HCT116 (cell line): ENCODE measurements around the gene ENOX1. TPM values are rescaled to one million over a fixed set of nuclear protein-coding genes. Genes with fewer than 3 reads are reported as not detected.

Experiments
- ATAC-seq: fragments of 200-7000 bp; cut with Tn5 transposase; 2 replicates; pipeline ENCODE4 v1.9.1; 2020; ENCODE audit warnings: mild to moderate bottlenecking, moderate library complexity
- BruUV-seq: library from RNA; stranded (reverse); fragments of 400-500 nt; replicated peaks from 2 replicates; lab custom pipeline; 2021; lab: Mats Ljungman, UMichigan
- CTCF ChIA-PET: fragments of 300-600 bp; sonication (Branson Sonifier 250); formaldehyde crosslinking; loops from one replicate; lab custom pipeline; 2021; ENCODE audit warnings: antibody characterized with exemption; lab: Charles Lee
- POLR2A ChIA-PET: fragments of 300-600, 350-600 bp; sonication (Branson Sonifier 250); formaldehyde crosslinking; loops from one replicate; lab custom pipeline; 2021; ENCODE audit warnings: antibody characterized with exemption; lab: Charles Lee
- RAD21 ChIA-PET, 2 experiments: fragments of 300-600 bp; sonication (Branson Sonifier 250); formaldehyde crosslinking; loops; one replicate each; lab custom pipeline; 2023; ENCODE audit warnings: low total read pairs in 2 of 2; ENCODE audit not compliant: uncharacterized antibody in 2 of 2, unreplicated experiment in 2 of 2, low non-redundant PET in 1 of 2; lab: Charles Lee
- DNase-seq: peaks from one replicate; pipeline ENCODE4 v3.0.0-alpha.2; 2010; ENCODE audit warnings: low read depth, low spot score
- H2AFZ ChIP-seq: fragments of 200-600 bp; shearing (Covaris generic), sonication (generic); 2 replicates; pipeline ENCODE4 v1.6.1; 2017; ENCODE audit warnings: low read depth, mixed run types, mixed read lengths, antibody characterized with exemption, low read length; ENCODE audit not compliant: poor library complexity, severe bottlenecking
- H3K27ac ChIP-seq: 2 replicates; pipeline ENCODE4 v1.5.1; 2012; ENCODE audit warnings: low read depth, low read length
- H3K27me3 ChIP-seq: fragments of 200-600 bp; sonication (generic); 2 replicates; pipeline ENCODE4 v1.6.1; 2016; ENCODE audit warnings: mixed run types, low read length, mixed read lengths; ENCODE audit not compliant: insufficient read depth
- H3K36me3 ChIP-seq, 2 experiments: fragments of 200-500 bp in 1 of 2; fragments of 200-600 bp in 1 of 2; sonication (Bioruptor generic) in 1 of 2; sonication (generic) in 1 of 2; 2 replicates each; pipeline versions ENCODE4 v1.5.1 to v1.6.1; 2014 to 2016; ENCODE audit warnings: low read length in 2 of 2, inconsistent platforms in 1 of 2, mixed read lengths in 1 of 2, mixed run types in 1 of 2; ENCODE audit not compliant: insufficient read depth in 2 of 2, control insufficient read depth in 1 of 2
- H3K4me1 ChIP-seq, 2 experiments: fragments of 200-600 bp in 1 of 2; sonication (generic) in 1 of 2; 2 replicates each; pipeline versions ENCODE4 v1.5.1 to v1.6.1; 2012 to 2017; ENCODE audit warnings: low read length in 2 of 2, inconsistent platforms in 1 of 2, mild to moderate bottlenecking in 1 of 2, mixed read lengths in 1 of 2, mixed run types in 1 of 2, moderate library complexity in 1 of 2; ENCODE audit not compliant: insufficient read depth in 2 of 2, control insufficient read depth in 1 of 2
- H3K4me2 ChIP-seq: fragments of 200-600 bp; sonication (generic); 2 replicates; pipeline ENCODE4 v1.6.1; 2017; ENCODE audit warnings: mixed run types, low read length, mixed read lengths
- H3K4me3 ChIP-seq, 2 experiments: fragments of 200-600 bp in 1 of 2; sonication (generic) in 1 of 2; replicated peaks in 1 of 2; 2 replicates each; pipeline ENCODE4 v1.5.1; 2011 to 2016; ENCODE audit warnings: low read length in 2 of 2, control low read depth in 1 of 2, low read depth in 1 of 2, mild to moderate bottlenecking in 1 of 2, mixed read lengths in 1 of 2, mixed run types in 1 of 2
- H3K79me2 ChIP-seq: fragments of 200-600 bp; sonication (generic); 2 replicates; pipeline ENCODE4 v1.6.1; 2017; ENCODE audit warnings: mild to moderate bottlenecking, mixed run types, low read length, moderate library complexity, mixed read lengths; ENCODE audit not compliant: insufficient read depth
- H3K9ac ChIP-seq: fragments of 200-600 bp; sonication (generic); 2 replicates; pipeline ENCODE4 v1.6.1; 2016; ENCODE audit warnings: low read length, mixed read lengths
- H3K9me2 ChIP-seq: fragments of 200-600 bp; sonication (generic), shearing (Covaris generic); 2 replicates; pipeline ENCODE4 v1.6.1; 2017; ENCODE audit warnings: mixed run types, mild to moderate bottlenecking, moderate library complexity; ENCODE audit not compliant: insufficient read depth
- H3K9me3 ChIP-seq, 2 experiments: fragments of 200-500 bp in 1 of 2; fragments of 200-600 bp in 1 of 2; sonication (Bioruptor generic) in 1 of 2; sonication (generic) in 1 of 2; 2 replicates each; pipeline ENCODE4 v1.6.1; 2014 to 2017; ENCODE audit warnings: low read length in 2 of 2, mixed read lengths in 2 of 2, inconsistent platforms in 1 of 2, low read depth in 1 of 2, mild to moderate bottlenecking in 1 of 2, mixed run types in 1 of 2, moderate library complexity in 1 of 2; ENCODE audit not compliant: control insufficient read depth in 1 of 2, insufficient read depth in 1 of 2
- H4K20me1 ChIP-seq: fragments of 200-600 bp; sonication (generic), shearing (Covaris generic); 2 replicates; pipeline ENCODE4 v1.6.1; 2017; ENCODE audit warnings: mixed run types, mild to moderate bottlenecking, moderate library complexity; ENCODE audit not compliant: insufficient read depth
- CBX3 ChIP-seq: IDR thresholded peaks from 2 replicates; pipeline ENCODE4 v1.6.1; 2012; ENCODE audit warnings: low read depth
- CEBPB ChIP-seq: IDR thresholded peaks from 2 replicates; pipeline ENCODE4 v1.6.1; 2012; ENCODE audit warnings: low read depth
- CTCF ChIP-seq, 3 experiments: fragments of 200-600 bp in 1 of 3; sonication (generic) in 1 of 3; IDR thresholded peaks in 2 of 3; conservative IDR thresholded peaks in 1 of 3; 2 replicates each; pipeline ENCODE4 v1.5.1; 2012 to 2017; ENCODE audit warnings: low read depth in 2 of 3, low read length in 2 of 3, antibody characterized with exemption in 1 of 3, borderline replicate concordance in 1 of 3, control low read depth in 1 of 3, mild to moderate bottlenecking in 1 of 3, mixed read lengths in 1 of 3, mixed run types in 1 of 3, moderate library complexity in 1 of 3; ENCODE audit not compliant: insufficient read depth in 1 of 3
- EZH2 ChIP-seq: fragments of 200-600 bp; sonication (generic); IDR thresholded peaks from 2 replicates; pipeline ENCODE4 v1.6.1; 2017; ENCODE audit warnings: antibody characterized with exemption, mixed run types
- FOSL1 ChIP-seq: IDR thresholded peaks from 2 replicates; pipeline ENCODE4 v1.6.1; 2012; ENCODE audit warnings: low read depth
- POLR2A ChIP-seq: IDR thresholded peaks from 2 replicates; pipeline ENCODE4 v1.7.0; 2011; ENCODE audit warnings: borderline replicate concordance; ENCODE audit not compliant: insufficient read depth, insufficient read length; ENCODE audit errors: extremely low read depth
- RAD21 ChIP-seq: IDR thresholded peaks from 2 replicates; pipeline ENCODE4 v1.6.1; 2012; ENCODE audit warnings: low read depth, mild to moderate bottlenecking
- SIN3A ChIP-seq: IDR thresholded peaks from 2 replicates; pipeline ENCODE4 v1.6.1; 2012; ENCODE audit warnings: low read depth
- SP1 ChIP-seq: IDR thresholded peaks from 2 replicates; pipeline ENCODE4 v1.6.1; 2012; ENCODE audit warnings: low read depth
- SRF ChIP-seq: IDR thresholded peaks from 2 replicates; pipeline ENCODE4 v1.6.1; 2012; ENCODE audit warnings: low read depth
- ZFX ChIP-seq: fragments of 450-650 bp; IDR thresholded peaks from 2 replicates; pipeline ENCODE4 v1.6.1; 2017
- ZNF274 ChIP-seq: fragments of 200-500 bp; sonication (Bioruptor generic); IDR thresholded peaks from 2 replicates; pipeline ENCODE4 v1.6.1; 2014; ENCODE audit warnings: mild to moderate bottlenecking, low read depth, low read length, inconsistent platforms
- intact Hi-C: fragments of 100-400 bp; cut with micrococcal nuclease; formaldehyde crosslinking; loops from 2 replicates; pipeline ENCODE4 v1.10.0; 2022
- total RNA-seq: library from RNA; stranded (reverse); gene quantifications from one replicate; pipeline ENCODE4 v1.2.1, GENCODE V29; 2021; ENCODE audit not compliant: unreplicated experiment
- TF ChIP-seq, protein P1 (sequence below): IDR thresholded peaks from 2 replicates; pipeline ENCODE4 v1.6.1; 2012; ENCODE audit warnings: low read depth
- TF ChIP-seq, protein P2 (sequence below): IDR thresholded peaks from 2 replicates; pipeline ENCODE4 v1.6.1; 2012

The ENOX1 gene
- total RNA-seq, 1 experiment from 2014 or later, result 4.5 TPM

DNA sequence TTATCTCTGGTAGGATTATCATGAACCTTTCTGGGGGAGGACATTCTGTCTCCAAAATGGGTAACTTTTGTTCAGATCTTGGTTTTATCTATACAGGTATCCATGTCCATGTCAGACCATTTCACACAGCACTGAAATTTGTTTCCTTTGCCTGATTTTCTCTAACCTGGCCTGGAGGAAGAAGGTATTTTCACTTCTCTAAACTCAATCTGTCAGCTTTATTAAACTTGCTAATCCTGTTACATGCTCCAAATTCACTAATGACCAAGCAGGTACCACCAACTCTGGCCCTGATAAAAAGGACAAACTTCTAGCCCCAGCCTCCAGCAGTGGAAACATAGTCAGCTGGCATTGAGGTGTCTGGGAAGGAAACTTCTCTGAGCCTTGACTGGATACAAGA is 529.0 kb downstream of the ENOX1 start (continued):
- TF ChIP-seq, protein P1, sequence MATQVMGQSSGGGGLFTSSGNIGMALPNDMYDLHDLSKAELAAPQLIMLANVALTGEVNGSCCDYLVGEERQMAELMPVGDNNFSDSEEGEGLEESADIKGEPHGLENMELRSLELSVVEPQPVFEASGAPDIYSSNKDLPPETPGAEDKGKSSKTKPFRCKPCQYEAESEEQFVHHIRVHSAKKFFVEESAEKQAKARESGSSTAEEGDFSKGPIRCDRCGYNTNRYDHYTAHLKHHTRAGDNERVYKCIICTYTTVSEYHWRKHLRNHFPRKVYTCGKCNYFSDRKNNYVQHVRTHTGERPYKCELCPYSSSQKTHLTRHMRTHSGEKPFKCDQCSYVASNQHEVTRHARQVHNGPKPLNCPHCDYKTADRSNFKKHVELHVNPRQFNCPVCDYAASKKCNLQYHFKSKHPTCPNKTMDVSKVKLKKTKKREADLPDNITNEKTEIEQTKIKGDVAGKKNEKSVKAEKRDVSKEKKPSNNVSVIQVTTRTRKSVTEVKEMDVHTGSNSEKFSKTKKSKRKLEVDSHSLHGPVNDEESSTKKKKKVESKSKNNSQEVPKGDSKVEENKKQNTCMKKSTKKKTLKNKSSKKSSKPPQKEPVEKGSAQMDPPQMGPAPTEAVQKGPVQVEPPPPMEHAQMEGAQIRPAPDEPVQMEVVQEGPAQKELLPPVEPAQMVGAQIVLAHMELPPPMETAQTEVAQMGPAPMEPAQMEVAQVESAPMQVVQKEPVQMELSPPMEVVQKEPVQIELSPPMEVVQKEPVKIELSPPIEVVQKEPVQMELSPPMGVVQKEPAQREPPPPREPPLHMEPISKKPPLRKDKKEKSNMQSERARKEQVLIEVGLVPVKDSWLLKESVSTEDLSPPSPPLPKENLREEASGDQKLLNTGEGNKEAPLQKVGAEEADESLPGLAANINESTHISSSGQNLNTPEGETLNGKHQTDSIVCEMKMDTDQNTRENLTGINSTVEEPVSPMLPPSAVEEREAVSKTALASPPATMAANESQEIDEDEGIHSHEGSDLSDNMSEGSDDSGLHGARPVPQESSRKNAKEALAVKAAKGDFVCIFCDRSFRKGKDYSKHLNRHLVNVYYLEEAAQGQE, result no peak

DNA sequence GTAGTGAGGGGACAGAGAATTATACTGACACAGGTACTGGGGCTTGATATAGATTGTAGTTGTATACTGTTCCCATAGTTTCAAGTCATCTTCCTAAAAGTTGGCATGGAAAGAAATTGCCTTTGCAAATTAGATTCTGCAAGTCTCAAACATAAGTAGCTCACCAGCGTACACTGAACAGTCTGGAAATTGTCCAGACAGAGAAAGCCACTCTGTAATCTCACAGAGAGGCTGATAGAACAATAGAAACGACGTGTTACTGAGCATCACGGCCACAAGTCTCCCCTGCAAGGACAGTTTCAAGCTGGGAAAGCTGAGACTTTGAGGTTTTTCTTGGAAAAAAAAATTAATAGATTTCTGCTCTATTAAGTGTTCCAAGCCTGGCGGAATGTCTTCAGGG is 534.8 kb downstream of the ENOX1 start:
- no peaks in the 10 kb centered on the region for H3K9me3 ChIP-seq
- no peak overlapping the region for H2AFZ ChIP-seq
- no peaks in the 10 kb centered on the region for H3K36me3 ChIP-seq
- ATAC-seq, result no peak
- RAD21 ChIA-PET, result no interaction called here
- H3K9me2 ChIP-seq, result no peaks in the 10 kb centered on the region
- H3K79me2 ChIP-seq, result no peaks in the 10 kb centered on the region
- no TSS peak for BruUV-seq
- H3K9ac ChIP-seq, result no peak overlapping the region
- intact Hi-C loops, result no loop called here
- H3K27ac ChIP-seq, result no peak overlapping the region
- POLR2A ChIA-PET, result no interaction called here
- no peaks in the 10 kb centered on the region for H3K4me1 ChIP-seq
- H4K20me1 ChIP-seq, result no peaks in the 10 kb centered on the region
- TF ChIP-seq CEBPB (no peak), SRF (no peak), SIN3A (no peak), RAD21 (no peak), FOSL1 (no peak), ZNF274 (no peak), ZFX (no peak), EZH2 (no peak), POLR2A (no peak), SP1 (no peak), CBX3 (no peak), CTCF (IDR thresholded peaks at IDR 0.05 in 2 of 3, conservative IDR thresholded peaks at IDR 0.05 in 1 of 3; ENCODE audit: borderline replicate concordance in 1 of 3, insufficient read depth in 1 of 3, low read depth in 2 of 3, low read length in 2 of 3) (no peak)
- TF ChIP-seq, protein P2, sequence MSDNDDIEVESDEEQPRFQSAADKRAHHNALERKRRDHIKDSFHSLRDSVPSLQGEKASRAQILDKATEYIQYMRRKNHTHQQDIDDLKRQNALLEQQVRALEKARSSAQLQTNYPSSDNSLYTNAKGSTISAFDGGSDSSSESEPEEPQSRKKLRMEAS, result no peak
- H3K4me3 ChIP-seq, result no peak overlapping the region
- H3K4me2 ChIP-seq, result no peak overlapping the region
- no peak for DNase-seq
- no peaks in the 10 kb centered on the region for H3K27me3 ChIP-seq
- CTCF ChIA-PET, result no interaction called here
